ENCODE data around the gene TUBGCP2.

TUBGCP2 gene

DNA sequence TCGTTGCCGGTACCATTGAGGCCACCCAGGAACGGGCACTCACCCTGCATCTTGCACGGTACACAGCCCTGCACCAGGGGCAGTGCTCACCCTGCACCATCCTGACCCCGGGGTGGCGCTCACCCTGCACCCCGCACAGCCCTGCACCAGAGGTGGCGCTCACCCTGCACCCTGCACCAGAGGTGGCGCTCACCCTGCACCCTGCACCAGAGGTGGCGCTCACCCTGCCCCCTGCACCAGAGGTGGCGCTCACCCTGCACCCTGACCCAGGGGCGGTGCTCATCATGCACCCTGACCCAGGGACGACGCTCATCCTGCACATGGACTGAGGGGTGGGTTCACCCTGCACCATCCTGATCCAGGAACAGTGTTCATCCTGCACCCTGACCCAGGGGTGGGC, 6.4 kb downstream of the TUBGCP2 start:
- DNase-seq (ENCODE audit: low read depth, low spot score) = no peak

DNA sequence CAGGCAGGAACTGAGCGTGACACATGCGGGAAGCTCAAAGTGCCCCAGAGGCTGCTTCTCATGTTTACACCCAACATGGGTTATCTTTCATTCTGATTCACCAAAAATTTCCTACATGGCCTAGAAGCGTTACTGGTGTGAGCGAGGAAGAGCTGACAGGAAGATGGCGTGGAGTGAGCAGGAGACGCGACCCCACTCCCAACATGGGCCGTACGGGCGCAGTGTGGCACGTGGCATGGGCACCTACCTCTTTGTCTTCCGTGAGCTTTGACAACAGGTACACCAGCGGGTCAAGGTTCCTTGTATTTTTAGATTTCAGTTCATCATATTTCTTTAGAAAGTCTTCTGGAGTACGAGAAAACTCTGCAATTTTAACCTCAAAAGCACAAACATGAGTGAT, 8.9 kb downstream of the TUBGCP2 start:
- no peak for DNase-seq (ENCODE audit: low read depth, low spot score)

DNA sequence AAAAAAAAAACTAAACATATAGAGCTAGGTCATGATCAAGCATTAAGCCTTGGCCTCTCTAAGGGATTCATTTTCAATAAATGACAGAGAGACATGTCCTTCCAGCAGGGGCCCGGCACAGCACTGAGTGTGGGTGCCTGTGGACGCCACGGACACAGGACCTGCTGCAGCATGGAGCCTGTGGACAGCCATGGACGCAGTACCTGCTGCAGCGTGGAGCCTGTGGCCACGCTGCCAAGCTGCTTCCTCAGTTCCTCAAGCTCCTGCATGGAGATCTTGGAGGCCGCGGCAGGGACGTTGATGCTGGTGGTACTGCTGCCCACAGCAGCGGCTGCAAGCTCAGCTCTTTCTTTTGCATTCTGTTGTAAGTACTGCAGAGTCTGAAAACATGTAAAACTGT, 9.4 kb downstream of the TUBGCP2 start:
- DNase-seq (ENCODE audit: low read depth, low spot score) = no peak

DNA sequence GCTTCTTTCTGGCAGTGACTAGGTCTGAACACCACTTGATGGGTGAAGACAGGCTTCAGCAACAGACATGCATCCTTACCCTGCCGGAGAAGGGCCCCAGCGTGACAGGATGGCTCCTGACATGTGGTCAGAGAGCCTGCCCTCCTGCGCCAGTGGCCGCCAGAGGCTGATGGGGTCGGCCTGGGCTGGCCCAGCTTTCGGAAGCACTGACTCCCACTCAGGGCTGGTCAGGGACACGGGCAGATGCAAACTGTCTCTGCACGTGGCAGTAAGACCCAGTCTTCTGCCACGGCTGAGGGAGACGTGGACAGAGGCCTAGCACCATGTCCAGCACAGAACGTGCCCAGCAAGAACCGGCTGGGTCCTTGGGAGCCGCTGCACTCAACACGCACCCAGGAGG, 10.2 kb downstream of the TUBGCP2 start:
- DNase-seq (ENCODE audit: low read depth, low spot score) = no peak

DNA sequence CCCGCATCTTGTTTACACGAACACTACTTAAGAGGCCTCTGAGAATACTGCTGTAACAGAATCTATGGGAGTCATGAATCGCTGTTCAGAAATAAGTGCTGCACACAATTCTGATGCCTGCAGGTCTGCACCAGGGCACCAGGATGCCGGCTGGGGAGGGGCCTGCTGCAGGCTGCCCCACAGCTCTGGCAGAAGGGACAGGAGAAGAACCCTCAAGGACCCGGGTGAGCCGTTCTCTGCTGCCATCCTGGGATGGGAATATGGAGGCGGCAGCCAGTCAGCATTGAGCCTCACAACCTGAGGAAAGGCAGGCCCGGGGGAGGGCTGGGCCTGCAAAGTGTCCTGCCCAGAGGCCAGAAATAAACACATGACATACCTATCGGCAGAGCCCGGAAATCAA, 11.2 kb downstream of the TUBGCP2 start:
- DNase-seq (ENCODE audit: low read depth, low spot score) = no peak

DNA sequence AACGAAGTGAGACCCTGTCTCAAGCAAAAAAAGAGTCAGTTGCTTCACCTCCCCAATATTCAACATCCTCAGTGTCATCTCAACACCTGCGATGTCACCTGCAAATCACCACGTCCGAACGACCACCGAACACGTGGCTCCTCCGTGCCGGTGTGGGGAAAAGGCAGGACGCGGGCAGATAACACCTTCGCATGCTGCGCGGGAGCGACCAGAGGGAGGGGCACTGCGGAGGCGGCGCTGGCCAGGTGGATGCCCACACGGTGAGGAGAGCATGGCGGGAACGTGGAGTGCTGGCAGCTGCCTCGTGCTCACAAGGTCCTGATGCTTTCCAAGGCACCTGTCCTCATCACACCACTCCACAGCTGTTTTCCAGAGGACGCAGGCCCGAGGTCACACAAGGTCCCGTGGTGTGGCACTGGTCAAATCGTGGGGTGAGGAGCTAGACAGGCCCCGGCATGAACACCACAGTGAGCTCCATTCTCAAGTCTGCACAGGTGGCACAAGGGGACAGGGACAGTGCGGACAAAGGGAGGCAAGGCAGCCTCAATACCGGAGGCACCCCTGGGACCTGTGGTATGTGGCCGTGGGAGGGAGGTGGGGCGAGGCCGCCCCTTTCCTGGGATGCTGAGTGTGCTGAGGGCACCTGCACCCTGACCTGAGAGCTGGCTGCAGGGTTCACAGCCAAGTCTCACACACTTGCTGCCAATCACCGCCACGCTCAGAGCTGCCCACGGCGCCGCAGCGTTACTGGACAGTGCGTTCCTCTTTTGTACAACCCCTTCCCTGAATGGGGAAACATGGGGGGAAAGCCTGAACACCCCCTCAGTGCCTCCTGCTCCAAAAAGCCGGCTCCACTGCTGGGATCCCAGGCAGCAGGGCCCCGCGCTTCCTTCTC, 13.0 kb downstream of the TUBGCP2 start:
- DNase-seq (ENCODE audit: low read depth, low spot score) = no peak

DNA sequence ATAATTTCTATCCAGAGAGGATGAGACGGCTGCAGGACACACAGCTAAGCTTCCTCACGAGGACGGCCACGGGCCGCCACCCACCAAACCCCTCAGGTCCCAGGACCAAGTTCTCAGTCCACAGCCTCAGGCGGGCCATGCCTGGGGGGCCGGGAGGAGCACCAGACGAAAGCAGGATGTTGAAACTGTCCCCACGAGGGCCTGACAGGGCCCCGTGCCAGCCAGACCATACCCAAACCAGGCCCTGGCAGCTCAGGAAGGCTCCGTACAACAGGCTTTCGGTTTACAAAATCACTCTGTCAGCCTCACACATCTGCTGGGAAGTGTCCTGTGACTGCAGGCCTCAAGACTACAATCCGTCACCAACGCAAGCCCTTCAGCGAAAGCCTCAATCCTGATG, 14.5 kb downstream of the TUBGCP2 start:
- DNase-seq (ENCODE audit: low read depth, low spot score) = no peak

DNA sequence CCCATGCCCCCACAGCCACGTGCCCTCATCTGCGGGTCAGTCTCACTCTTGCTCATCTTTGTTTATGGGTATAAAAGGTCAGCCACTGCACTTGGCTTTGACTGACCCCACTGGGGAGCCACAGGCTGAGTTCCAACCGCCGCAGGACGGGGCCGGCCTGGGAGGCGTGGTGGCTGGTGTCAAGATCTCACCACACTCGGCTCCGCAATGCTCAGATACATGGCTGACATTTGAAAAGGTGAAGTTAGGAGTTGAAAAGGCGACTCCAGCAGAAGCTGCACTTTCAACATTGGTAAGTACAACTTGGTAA, 14.9 kb downstream of the TUBGCP2 start:
- DNase-seq (ENCODE audit: low read depth, low spot score) = no peak

DNA sequence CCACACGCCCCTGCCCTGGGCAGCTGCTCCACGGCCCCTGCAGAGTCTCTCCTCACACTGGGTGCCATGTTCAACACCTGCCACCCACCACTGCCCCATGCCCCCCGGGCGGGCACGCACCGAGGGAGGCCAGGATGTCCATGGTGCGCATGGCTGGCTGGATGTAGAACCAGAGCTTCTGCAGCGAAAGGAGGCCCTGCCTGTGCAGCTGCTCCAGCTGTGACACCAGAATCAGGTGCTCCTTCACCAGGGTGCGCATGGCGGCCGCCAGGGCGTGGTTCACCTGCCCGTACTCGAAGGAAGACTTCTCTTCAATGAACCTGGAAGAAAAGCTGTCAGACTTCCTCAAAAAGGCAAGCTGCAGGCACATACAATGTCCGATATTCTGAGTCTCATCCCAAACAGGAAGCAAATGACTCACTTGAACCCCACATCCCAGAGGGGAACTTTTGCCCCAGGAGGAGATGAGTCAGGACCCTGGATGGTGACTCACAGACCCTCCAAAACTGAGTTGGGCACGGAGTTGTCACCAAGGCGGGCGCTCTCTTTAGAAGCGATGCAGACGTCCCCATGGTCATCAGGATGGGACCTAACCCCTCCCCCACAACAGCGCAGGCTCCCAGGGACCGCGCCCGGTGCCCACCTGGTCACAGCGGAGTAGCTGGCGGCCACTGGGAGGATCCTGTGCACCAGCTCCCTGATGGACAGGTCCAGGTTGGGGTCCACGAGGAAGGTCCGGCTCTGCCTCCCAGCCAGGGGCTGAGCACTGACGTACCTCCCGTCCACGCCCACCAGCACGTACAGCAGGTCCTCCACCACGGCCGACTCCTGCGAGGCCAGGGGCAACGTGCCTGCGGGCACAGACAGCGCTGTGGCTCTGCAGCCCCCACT, 15.5 kb downstream of the TUBGCP2 start:
- no peak for DNase-seq (ENCODE audit: low read depth, low spot score)

DNA sequence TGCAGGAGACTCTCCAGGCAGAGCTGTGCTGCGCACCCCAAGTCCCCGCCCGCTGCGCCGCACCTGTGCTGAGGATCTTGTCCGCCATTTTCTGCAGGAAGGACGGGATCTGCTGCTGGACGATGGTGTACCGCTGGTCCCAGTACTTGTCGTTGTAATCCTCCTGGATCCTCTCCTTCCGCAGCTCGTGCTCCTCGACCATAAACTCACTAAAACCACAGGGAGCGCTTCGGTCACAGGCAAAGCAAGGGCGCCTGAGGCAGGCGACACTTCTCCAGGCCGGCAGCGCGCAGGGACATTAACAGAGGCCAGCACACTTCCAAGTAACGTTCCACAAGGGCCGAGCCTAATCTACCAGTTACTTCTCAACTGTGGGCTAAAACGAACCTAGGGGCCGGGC, 18.9 kb downstream of the TUBGCP2 start:
- DNase-seq (ENCODE audit: low read depth, low spot score) = no peak

DNA sequence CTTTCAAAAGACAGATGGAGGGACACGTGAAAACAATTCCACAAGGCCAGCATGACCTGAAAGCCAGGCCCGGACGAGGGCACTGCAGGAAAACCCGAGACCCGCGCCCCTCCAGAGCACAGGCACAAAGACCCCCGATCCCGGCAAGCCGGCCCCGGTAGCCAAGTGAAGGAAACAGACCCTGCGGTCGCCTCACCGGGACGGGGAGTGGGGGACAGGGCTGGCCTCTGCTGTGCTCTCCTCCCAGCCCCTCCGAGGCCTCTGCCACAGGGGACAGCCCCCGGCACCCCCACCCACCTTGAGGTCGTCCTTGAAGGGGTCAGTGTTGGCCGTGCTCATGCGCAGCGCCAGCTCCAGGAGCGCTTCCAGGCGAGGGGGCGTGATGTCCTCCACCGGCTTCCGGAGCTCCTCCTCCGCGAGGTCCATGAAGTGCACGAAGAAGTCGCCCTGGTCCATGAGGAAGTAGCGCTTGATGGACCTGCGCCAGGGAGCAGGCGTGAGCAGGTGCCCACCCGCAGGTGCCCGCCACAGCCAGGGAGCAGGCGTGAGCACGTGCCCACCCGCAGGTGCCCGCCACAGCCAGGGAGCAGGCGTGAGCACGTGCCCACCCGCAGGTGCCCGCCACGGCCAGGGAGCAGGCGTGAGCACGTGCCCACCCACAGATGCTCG, 20.7 kb downstream of the TUBGCP2 start:
- DNase-seq (ENCODE audit: low read depth, low spot score) = no peak

DNA sequence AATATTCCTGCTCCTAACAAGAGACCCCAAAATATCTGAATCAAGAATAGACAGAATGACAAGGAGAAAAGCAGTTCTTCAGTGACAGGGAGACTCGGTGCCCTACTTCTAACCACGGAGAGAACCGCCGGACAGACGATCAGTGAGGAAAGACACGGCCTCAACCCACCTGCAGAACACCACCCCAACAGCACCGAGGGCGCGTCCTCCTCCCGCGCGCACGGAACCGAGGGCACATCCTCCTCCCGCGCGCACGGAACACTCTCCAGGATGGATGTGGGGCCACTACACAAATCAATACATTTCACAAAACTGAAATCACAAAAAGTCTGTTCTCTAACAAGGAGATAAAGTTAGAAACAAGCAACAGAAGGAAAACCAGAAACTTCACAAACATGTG, 22.3 kb downstream of the TUBGCP2 start:
- DNase-seq (ENCODE audit: low read depth, low spot score) = no peak

DNA sequence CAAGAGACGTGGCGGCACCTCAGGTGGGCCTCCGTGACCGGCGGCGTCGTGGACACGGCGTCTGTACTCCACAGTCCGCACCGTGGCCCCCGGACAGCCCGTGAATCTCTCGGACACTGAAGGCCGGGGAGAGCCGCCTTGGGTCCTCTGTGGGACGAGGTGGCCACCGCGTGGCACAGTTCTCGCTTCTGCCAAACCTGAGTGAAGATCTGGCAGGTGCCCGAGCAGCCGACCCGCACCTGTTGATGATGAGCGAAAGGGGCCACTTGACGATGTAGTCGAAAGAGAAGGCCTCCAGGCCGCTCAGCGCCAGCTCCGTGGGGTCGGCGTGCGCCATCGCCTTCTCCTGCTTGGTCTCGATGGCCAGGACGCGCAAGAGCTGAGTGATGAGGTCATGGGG, 23.5 kb downstream of the TUBGCP2 start:
- no peak for DNase-seq (ENCODE audit: low read depth, low spot score)

DNA sequence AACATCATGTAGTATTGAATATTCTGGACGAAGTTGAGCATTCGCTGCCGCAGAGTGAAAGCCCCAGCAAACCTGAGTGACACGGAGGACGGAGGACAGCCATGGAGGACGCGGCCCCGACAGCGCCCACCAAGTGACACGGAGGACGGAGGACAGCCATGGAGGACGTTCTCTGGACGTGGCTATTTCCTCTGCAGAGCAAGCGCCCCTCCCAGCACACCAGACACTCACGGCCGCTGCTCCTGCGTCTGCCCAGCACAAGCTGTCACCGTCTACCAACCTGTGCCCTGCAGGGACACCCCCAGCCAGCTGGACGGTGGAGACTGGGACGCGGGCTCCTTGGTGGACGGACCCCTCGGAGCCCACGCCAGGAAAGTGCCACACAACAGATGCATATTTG, 24.7 kb downstream of the TUBGCP2 start:
- DNase-seq (ENCODE audit: low read depth, low spot score) = no peak

DNA sequence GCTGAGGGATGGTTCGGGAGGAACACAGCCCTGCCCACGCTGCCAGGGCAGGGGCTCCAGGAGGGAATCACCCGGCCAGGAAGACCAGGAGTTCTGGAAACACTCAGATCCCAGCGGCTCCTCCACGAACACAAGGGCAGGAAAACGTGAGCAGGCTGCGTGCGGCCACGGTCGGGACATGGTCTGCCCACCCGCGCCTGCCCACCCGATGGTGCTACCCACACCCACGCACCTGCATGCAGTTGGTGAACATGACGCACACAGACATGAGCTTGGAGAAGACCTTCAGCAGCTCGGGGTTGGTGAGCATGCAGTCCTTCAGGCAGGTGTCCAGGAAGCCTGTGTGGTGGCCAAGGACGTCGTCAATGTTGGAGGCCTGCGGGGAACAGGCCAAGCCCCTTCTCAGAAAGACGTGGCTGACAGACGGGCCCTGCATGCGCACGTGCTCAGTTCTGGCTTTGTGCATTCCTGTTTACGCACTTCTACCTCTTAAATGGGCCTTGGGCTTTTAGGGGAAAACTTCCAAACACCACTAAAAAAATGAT, 25.8 kb downstream of the TUBGCP2 start:
- no peak for DNase-seq (ENCODE audit: low read depth, low spot score)

DNA sequence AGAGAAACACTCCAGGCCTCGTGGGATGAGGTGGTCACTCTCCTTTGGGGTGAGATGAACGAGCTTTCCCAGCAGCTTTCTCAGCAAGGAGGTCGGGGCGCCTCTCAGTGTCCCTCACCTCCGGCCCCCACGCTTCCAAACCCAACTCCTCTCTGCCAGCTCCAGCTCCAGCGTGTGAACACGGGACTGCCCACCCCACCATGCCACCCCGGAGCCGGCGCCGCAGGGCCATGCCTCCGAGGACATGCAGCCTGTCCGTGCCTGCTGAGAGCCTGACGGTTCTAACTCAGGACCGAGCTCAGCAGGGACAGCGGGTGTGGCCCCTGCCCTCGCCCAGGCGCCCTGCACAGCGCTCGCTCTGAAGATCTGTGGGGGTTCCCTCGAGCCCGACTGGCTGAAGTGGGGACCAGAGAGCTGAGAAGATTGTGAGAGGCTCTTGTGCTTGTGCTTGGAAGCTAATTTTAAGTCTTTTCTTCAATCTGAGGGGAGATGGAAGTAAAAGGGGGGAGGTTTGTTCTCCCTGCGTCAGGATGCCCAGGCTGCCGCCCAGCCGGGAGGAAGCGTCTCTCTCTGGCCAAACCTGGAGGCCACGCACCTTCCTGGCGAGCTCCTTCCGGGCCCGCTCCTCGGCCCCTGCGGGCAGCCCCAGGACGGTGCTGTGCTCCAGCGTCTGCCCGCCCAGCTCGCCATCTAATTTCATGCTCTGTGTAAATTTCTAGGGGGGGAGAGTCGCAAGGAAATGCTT, 26.9 kb downstream of the TUBGCP2 start:
- DNase-seq (ENCODE audit: low read depth, low spot score) = no peak

DNA sequence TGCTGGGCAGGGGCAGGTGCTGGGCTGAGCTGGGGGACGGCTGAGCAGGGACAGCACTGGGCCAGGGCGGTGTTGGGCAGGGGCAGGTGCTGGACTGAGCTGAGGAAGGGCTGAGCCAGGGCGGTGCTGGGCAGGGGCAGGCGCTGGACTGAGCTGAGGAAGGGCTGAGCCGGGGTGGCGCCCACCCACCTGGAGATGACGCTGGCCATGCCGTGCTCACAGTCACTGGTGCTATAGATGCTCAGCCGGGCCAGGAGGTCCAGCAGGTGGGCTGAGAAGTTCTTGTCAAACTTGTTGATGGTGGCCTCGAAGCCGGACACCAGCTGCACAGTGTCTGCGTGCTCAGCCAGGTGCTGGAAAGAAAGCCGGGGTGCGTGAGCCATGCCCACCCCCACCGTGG, 27.6 kb downstream of the TUBGCP2 start:
- no peak for DNase-seq (ENCODE audit: low read depth, low spot score)

DNA sequence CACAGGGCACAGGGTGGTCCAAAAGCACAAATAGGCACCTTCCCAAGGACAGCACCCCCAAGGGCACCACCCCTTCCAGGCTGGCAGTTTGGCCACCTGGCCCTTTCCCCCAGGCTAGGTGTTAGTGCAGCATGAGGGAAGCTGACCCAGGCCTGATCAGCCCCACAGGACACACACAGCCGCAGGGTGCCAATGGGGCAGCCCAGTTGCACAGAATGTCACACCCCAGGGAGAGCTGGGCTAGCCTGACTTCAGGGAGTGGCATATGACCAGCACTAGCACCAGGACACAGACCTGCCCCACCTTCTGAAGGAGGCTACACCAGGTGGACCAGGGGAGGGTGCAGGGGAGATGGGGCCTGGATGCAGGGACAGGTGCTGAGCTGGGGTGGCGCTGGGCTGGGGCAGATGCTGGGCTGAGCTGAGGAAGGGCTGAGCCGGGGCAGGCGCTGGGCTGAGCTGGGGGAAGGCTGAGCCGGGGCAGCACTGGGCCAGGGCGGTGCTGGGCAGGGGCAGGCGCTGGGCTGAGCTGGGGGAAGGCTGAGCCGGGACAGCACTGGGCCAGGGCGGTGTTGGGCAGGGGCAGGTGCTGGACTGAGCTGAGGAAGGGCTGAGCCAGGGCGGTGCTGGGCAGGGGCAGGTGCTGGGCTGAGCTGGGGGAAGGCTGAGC, 28.1 kb downstream of the TUBGCP2 start:
- DNase-seq (ENCODE audit: low read depth, low spot score) = no peak

DNA sequence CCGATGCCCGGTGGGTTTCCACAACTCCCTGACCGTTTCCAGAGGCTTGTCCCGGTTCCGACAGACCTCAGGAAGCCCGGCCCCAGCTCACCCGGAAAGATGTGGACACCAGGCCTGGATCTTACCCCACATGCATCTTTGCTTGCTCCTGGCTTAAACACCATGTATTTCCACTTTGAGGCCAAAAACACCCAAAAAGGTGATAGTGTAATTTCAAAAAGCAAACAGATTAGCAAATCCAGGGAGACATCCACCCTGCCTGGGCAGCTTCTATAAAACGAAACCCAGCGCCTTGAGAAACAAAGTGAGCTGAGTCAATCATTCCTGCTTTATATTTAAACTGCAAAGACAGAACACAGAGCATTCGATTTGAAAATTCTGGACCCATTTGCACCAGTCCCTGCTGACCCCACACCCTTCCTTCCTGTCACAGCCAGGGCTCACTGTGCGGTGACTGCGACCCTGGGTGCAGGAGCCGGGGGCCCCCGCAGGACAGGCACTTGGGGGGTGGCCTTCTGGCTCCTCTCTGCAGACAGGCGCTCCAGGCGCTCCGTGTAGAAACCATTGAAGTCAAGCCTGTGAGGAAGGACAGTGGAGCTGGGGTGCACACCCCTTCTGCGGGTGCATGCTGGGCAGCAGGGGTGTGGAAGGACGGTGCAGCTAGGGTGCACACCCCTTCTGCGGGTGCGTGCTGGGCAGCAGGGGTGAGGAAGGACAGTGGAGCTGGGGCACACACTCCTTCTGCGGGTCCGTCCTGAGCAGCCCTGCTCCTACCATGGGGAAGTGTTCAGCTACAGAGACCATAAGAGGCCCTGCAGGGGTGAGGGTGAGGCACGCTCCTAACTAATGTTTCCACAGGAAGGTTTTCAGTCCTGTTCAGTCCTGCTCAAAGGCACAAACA, 29.1 kb downstream of the TUBGCP2 start:
- no peak for DNase-seq (ENCODE audit: low read depth, low spot score)

All from astrocyte of the hippocampus (primary cell).